ENCODE results near the gene INPP5D.

The INPP5D gene

GRCh38 chr2:233101816-233102215, 41.7 kb downstream of the INPP5D start:
- no peak overlapping the region for H3K4me3 ChIP-seq (ENCODE audit: low read depth in 1 of 2, low read length in 2 of 2)
- peaks cover 24% of the 10 kb centered on the region for H3K4me1 ChIP-seq (ENCODE audit: insufficient read depth, low read length)
- TF ChIP-seq, protein P1, sequence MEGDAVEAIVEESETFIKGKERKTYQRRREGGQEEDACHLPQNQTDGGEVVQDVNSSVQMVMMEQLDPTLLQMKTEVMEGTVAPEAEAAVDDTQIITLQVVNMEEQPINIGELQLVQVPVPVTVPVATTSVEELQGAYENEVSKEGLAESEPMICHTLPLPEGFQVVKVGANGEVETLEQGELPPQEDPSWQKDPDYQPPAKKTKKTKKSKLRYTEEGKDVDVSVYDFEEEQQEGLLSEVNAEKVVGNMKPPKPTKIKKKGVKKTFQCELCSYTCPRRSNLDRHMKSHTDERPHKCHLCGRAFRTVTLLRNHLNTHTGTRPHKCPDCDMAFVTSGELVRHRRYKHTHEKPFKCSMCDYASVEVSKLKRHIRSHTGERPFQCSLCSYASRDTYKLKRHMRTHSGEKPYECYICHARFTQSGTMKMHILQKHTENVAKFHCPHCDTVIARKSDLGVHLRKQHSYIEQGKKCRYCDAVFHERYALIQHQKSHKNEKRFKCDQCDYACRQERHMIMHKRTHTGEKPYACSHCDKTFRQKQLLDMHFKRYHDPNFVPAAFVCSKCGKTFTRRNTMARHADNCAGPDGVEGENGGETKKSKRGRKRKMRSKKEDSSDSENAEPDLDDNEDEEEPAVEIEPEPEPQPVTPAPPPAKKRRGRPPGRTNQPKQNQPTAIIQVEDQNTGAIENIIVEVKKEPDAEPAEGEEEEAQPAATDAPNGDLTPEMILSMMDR (IDR thresholded peaks at IDR 0.05; ENCODE audit: borderline replicate concordance, extremely low read depth, low read length, poor library complexity, severe bottlenecking) = no peak
- TF ChIP-seq EZH2 (IDR thresholded peaks at IDR 0.05; ENCODE audit: borderline replicate concordance, low read depth, low read length, severe bottlenecking) = no peak
- H3K27ac ChIP-seq (ENCODE audit: low read length) = no peak overlapping the region
- no peaks in the 10 kb centered on the region for H3K27me3 ChIP-seq (ENCODE audit: insufficient read depth, low read length, poor library complexity)
- 0 out of 2 replicates have a peak, but pooled peaks cover 2% of the 10 kb centered on the region for H3K36me3 ChIP-seq (ENCODE audit: insufficient read depth, low read length)
- H4K20me1 ChIP-seq (ENCODE audit: insufficient read depth, low read length) = peaks cover 38% of the 10 kb centered on the region
- no peak for DNase-seq
- no peak overlapping the region for H2AFZ ChIP-seq (ENCODE audit: low read depth, low read length)
- H3K4me2 ChIP-seq (ENCODE audit: insufficient read depth, low read length) = no peak overlapping the region
- H3K9ac ChIP-seq (ENCODE audit: low read depth, low read length) = no peak overlapping the region
- peaks cover 23% of the 10 kb centered on the region; the same call in 1 of the 2 replicates for H3K79me2 ChIP-seq (ENCODE audit: insufficient read depth, low read length)
- ATAC-seq (ENCODE audit: insufficient read depth, low read depth) = no peak
- H3K9me3 ChIP-seq (ENCODE audit: insufficient read depth, low read length, severe bottlenecking) = no peaks in the 10 kb centered on the region

- H3K27me3 ChIP-seq (ENCODE audit: insufficient read depth, low read length, poor library complexity) = no peaks in the 10 kb centered on the region
- H3K9me3 ChIP-seq (ENCODE audit: insufficient read depth, low read length, severe bottlenecking) = no peaks in the 10 kb centered on the region
- no peak overlapping the region for H3K9ac ChIP-seq (ENCODE audit: low read depth, low read length)
- H3K4me2 ChIP-seq (ENCODE audit: insufficient read depth, low read length) = no peak overlapping the region
- no peak for DNase-seq
- H3K79me2 ChIP-seq (ENCODE audit: insufficient read depth, low read length) = peaks cover 28% of the 10 kb centered on the region; the same call in 1 of the 2 replicates
- H3K4me1 ChIP-seq (ENCODE audit: insufficient read depth, low read length) = peaks cover 10% of the 10 kb centered on the region
- peaks cover 52% of the 10 kb centered on the region for H4K20me1 ChIP-seq (ENCODE audit: insufficient read depth, low read length)
- no peak for ATAC-seq (ENCODE audit: insufficient read depth, low read depth)
- no peak overlapping the region for H2AFZ ChIP-seq (ENCODE audit: low read depth, low read length)
- no peak overlapping the region for H3K27ac ChIP-seq (ENCODE audit: low read length)
- H3K36me3 ChIP-seq (ENCODE audit: insufficient read depth, low read length) = no peaks in the 10 kb centered on the region
- no peak overlapping the region for H3K4me3 ChIP-seq (ENCODE audit: low read depth in 1 of 2, low read length in 2 of 2)
- TF ChIP-seq EZH2 (IDR thresholded peaks at IDR 0.05; ENCODE audit: borderline replicate concordance, low read depth, low read length, severe bottlenecking) = no peak
- TF ChIP-seq, protein P1 (IDR thresholded peaks at IDR 0.05; ENCODE audit: borderline replicate concordance, extremely low read depth, low read length, poor library complexity, severe bottlenecking) = no peak
These were observed 45.2 kb downstream of the INPP5D start for GRCh38 chr2:233105156-233105895.

- Histone ChIP-seq H3K4me1 (ENCODE audit: insufficient read depth, low read length) (peaks cover 4% of the 10 kb centered on the region), H3K27me3 (ENCODE audit: insufficient read depth, low read length, poor library complexity) (no peaks in the 10 kb centered on the region), H3K79me2 (ENCODE audit: insufficient read depth, low read length) (peaks cover 29% of the 10 kb centered on the region; the same call in 1 of the 2 replicates), H4K20me1 (ENCODE audit: insufficient read depth, low read length) (peaks cover 49% of the 10 kb centered on the region), H3K9ac (ENCODE audit: low read depth, low read length) (no peak overlapping the region), H3K4me2 (ENCODE audit: insufficient read depth, low read length) (no peak overlapping the region), H3K9me3 (ENCODE audit: insufficient read depth, low read length, severe bottlenecking) (no peaks in the 10 kb centered on the region), H2AFZ (ENCODE audit: low read depth, low read length) (no peak overlapping the region), H3K27ac (ENCODE audit: low read length) (no peak overlapping the region), H3K36me3 (ENCODE audit: insufficient read depth, low read length) (no peaks in the 10 kb centered on the region), H3K4me3 (ENCODE audit: low read depth in 1 of 2, low read length in 2 of 2) (no peak overlapping the region)
- TF ChIP-seq, protein P1 (IDR thresholded peaks at IDR 0.05; ENCODE audit: borderline replicate concordance, extremely low read depth, low read length, poor library complexity, severe bottlenecking) = no peak
- no peak for TF ChIP-seq EZH2 (IDR thresholded peaks at IDR 0.05; ENCODE audit: borderline replicate concordance, low read depth, low read length, severe bottlenecking)
- no peak for ATAC-seq (ENCODE audit: insufficient read depth, low read depth)
- no peak for DNase-seq
These were observed 45.8 kb downstream of the INPP5D start for GRCh38 chr2:233105930-233106329.
